Ascending aorta (tissue), 2 donors: Measurements from ENCODE around the gene HENMT1. TPM values are rescaled to one million over a fixed set of nuclear protein-coding genes. Genes with fewer than 3 reads are reported as not detected.

ENCODE experiments used
- DNase-seq, 2 donors: peaks; one replicate each; pipeline ENCODE4 v3.0.0-alpha.2; 2019; ENCODE audit warnings: low spot score in 2 of 2
- H3K27ac ChIP-seq, 2 donors: fragments of 200-600 bp; sonication (generic); one replicate each; pipeline ENCODE4 v1.5.1; 2016 to 2017; ENCODE audit warnings: mild to moderate bottlenecking in 1 of 2
- H3K27me3 ChIP-seq: fragments of 200-600 bp; sonication (generic); one replicate; pipeline ENCODE4 v1.5.1; 2017
- H3K36me3 ChIP-seq, 2 donors: fragments of 200-600 bp; sonication (generic); one replicate each; pipeline ENCODE4 v1.5.1; 2016
- H3K4me1 ChIP-seq, 2 donors: fragments of 200-600 bp; sonication (generic); one replicate each; pipeline ENCODE4 v1.5.1; 2016 to 2017; ENCODE audit warnings: mild to moderate bottlenecking in 1 of 2
- H3K4me3 ChIP-seq, 2 donors: fragments of 200-600 bp; sonication (generic); one replicate each; pipeline ENCODE4 v1.5.1; 2016 to 2017; ENCODE audit warnings: mild to moderate bottlenecking in 1 of 2
- H3K9me3 ChIP-seq, 2 donors: fragments of 200-600 bp; sonication (generic); one replicate each; pipeline ENCODE4 v1.5.1; 2016
- CTCF ChIP-seq, 3 experiments: fragments of 200-600 bp in 2 of 3; fragments of 450-650 bp in 1 of 3; sonication (generic) in 2 of 3; IDR thresholded peaks; one replicate each; pipeline ENCODE4 v1.5.1; 2016 to 2019; ENCODE audit warnings: antibody characterized with exemption in 3 of 3, mild to moderate bottlenecking in 1 of 3, moderate library complexity in 1 of 3
- intact Hi-C: fragments of 100-400 bp; cut with DNase I; formaldehyde crosslinking; loops from one replicate; pipeline ENCODE4 v1.15.1; 2023
- total RNA-seq: library from RNA; depleted of rRNA; stranded (reverse); fragments of >200 nt; gene quantifications from one replicate; pipeline ENCODE4 v1.1.0, GENCODE V29; 2016

The HENMT1 gene
- total RNA-seq, 1 donor from 2014 or later, result not detected

- no peaks in the 10 kb centered on the region for H3K4me1 ChIP-seq
- H3K36me3 ChIP-seq, result peaks cover 8 to 9% of the 10 kb centered on the region in 2 donors
- no peaks in the 10 kb centered on the region for H3K27me3 ChIP-seq
- intact Hi-C loops, result no loop called here
- no peak overlapping the region for H3K4me3 ChIP-seq
- DNase-seq, result no peak
- no peak overlapping the region for H3K27ac ChIP-seq
- H3K9me3 ChIP-seq, result no peaks in the 10 kb centered on the region
- no peak for TF ChIP-seq CTCF (IDR thresholded peaks at IDR 0.05)
These were observed 51.3 kb downstream of the HENMT1 start for GRCh38 chr1:108609483-108610049.

- H3K36me3 ChIP-seq, result peaks cover 0 to 10% of the 10 kb centered on the region in 2 donors
- no peak for TF ChIP-seq CTCF (IDR thresholded peaks at IDR 0.05)
- H3K4me3 ChIP-seq, result no peak overlapping the region
- H3K27me3 ChIP-seq, result no peaks in the 10 kb centered on the region
- no peaks in the 10 kb centered on the region for H3K4me1 ChIP-seq
- no peaks in the 10 kb centered on the region for H3K9me3 ChIP-seq
- DNase-seq, result no peak
- intact Hi-C loops, result no loop called here
- no peak overlapping the region for H3K27ac ChIP-seq
These were observed 54.4 kb downstream of the HENMT1 start for GRCh38 chr1:108606478-108606877.

GRCh38 chr1:108605633-108606032 lies 55.3 kb downstream of the HENMT1 start:
- Histone ChIP-seq H3K36me3 (peaks cover 0 to 10% of the 10 kb centered on the region in 2 donors), H3K4me1 (no peaks in the 10 kb centered on the region), H3K4me3 (no peak overlapping the region), H3K9me3 (no peaks in the 10 kb centered on the region), H3K27ac (no peak overlapping the region), H3K27me3 (no peaks in the 10 kb centered on the region)
- no peak for DNase-seq
- intact Hi-C loops, result no loop called here
- TF ChIP-seq CTCF (IDR thresholded peaks at IDR 0.05), result no peak

- Histone ChIP-seq H3K27me3 (no peaks in the 10 kb centered on the region), H3K4me1 (no peaks in the 10 kb centered on the region), H3K27ac (no peak overlapping the region), H3K36me3 (peaks cover 0 to 10% of the 10 kb centered on the region in 2 donors), H3K4me3 (no peak overlapping the region), H3K9me3 (no peaks in the 10 kb centered on the region)
- intact Hi-C loops, result no loop called here
- no peak for TF ChIP-seq CTCF (IDR thresholded peaks at IDR 0.05)
- DNase-seq, result no peak
These were observed 59.0 kb downstream of the HENMT1 start for GRCh38 chr1:108601708-108602410.

GRCh38 chr1:108600504-108600903 lies 60.4 kb downstream of the HENMT1 start:
- H3K27ac ChIP-seq, result no peak overlapping the region
- H3K27me3 ChIP-seq, result no peaks in the 10 kb centered on the region
- peaks cover 0 to 10% of the 10 kb centered on the region in 2 donors for H3K36me3 ChIP-seq
- H3K4me3 ChIP-seq, result no peak overlapping the region
- TF ChIP-seq CTCF (IDR thresholded peaks at IDR 0.05), result no peak
- peaks cover 0 to 5% of the 10 kb centered on the region in 2 donors for H3K4me1 ChIP-seq
- no peak for DNase-seq
- intact Hi-C loops, result no loop called here
- H3K9me3 ChIP-seq, result no peaks in the 10 kb centered on the region
